Astrocyte (in vitro differentiated cells and primary cell): ENCODE measurements around the gene MAN1B1. TPM values are rescaled to one million over a fixed set of nuclear protein-coding genes. Genes with fewer than 3 reads are reported as not detected.

Experiments used
- DNase-seq: peaks from one replicate; pipeline ENCODE4 v3.0.0-alpha.2; 2010; ENCODE audit warnings: low read depth
- FAIRE-seq: peaks from 2 replicates; lab custom pipeline; 2011; peaks lifted over from hg19 to GRCh38; lab: Jason Lieb, UNC
- H2AFZ ChIP-seq: 2 replicates; pipeline ENCODE4 v1.6.0; 2012; ENCODE audit warnings: low read depth, low read length, inconsistent platforms
- H3K27ac ChIP-seq: 2 replicates; pipeline ENCODE4 v1.5.1; 2011; ENCODE audit warnings: low read depth, low read length, inconsistent platforms
- H3K27me3 ChIP-seq: 2 replicates; pipeline ENCODE4 v1.6.0; 2011; ENCODE audit warnings: low read length, inconsistent platforms; ENCODE audit not compliant: insufficient read depth
- H3K36me3 ChIP-seq: 2 replicates; pipeline ENCODE4 v1.5.1; 2011; ENCODE audit warnings: low read length, inconsistent platforms; ENCODE audit not compliant: insufficient read depth
- H3K4me1 ChIP-seq: 2 replicates; pipeline ENCODE4 v1.5.1; 2011; ENCODE audit warnings: low read length, inconsistent platforms; ENCODE audit not compliant: insufficient read depth
- H3K4me2 ChIP-seq: 2 replicates; pipeline ENCODE4 v1.6.0; 2012; ENCODE audit warnings: low read length, inconsistent platforms
- H3K4me3 ChIP-seq: 2 replicates; pipeline ENCODE4 v1.5.1; 2011; ENCODE audit warnings: low read depth, mild to moderate bottlenecking, low read length, inconsistent platforms; ENCODE audit not compliant: insufficient read depth
- H3K79me2 ChIP-seq: 2 replicates; pipeline ENCODE4 v1.6.0; 2012; ENCODE audit warnings: mild to moderate bottlenecking, low read length, inconsistent platforms; ENCODE audit not compliant: insufficient read depth
- H3K9ac ChIP-seq: 2 replicates; pipeline ENCODE4 v1.6.0; 2012; ENCODE audit warnings: mild to moderate bottlenecking, low read length, inconsistent platforms
- H3K9me3 ChIP-seq: 2 replicates; pipeline ENCODE4 v1.5.1; 2012; ENCODE audit warnings: low read depth, mild to moderate bottlenecking, low read length, inconsistent platforms; ENCODE audit not compliant: insufficient read depth
- H4K20me1 ChIP-seq: 2 replicates; pipeline ENCODE4 v1.6.0; 2012; ENCODE audit warnings: low read length, inconsistent platforms; ENCODE audit not compliant: insufficient read depth
- H3K27ac Mint-ChIP-seq: one replicate; pipeline ENCODE4 v1.8.0; 2021; ENCODE audit warnings: mild to moderate bottlenecking, mixed read lengths; ENCODE audit not compliant: unreplicated experiment
- H3K27me3 Mint-ChIP-seq: one replicate; pipeline ENCODE4 v1.8.0; 2021; ENCODE audit warnings: low read depth, mixed read lengths; ENCODE audit not compliant: unreplicated experiment
- H3K36me3 Mint-ChIP-seq: one replicate; pipeline ENCODE4 v1.8.0; 2021; ENCODE audit warnings: low read depth, mixed read lengths; ENCODE audit not compliant: unreplicated experiment
- H3K4me1 Mint-ChIP-seq: one replicate; pipeline ENCODE4 v1.8.0; 2021; ENCODE audit warnings: low read depth, mixed read lengths; ENCODE audit not compliant: unreplicated experiment
- H3K4me3 Mint-ChIP-seq: one replicate; pipeline ENCODE4 v1.8.0; 2021; ENCODE audit warnings: mild to moderate bottlenecking, moderate library complexity, mixed read lengths; ENCODE audit not compliant: unreplicated experiment
- H3K9me3 Mint-ChIP-seq: one replicate; pipeline ENCODE4 v1.8.0; 2021; ENCODE audit warnings: mild to moderate bottlenecking, mixed read lengths; ENCODE audit not compliant: unreplicated experiment
- CTCF ChIP-seq: IDR thresholded peaks from 2 replicates; pipeline ENCODE4 v1.5.1; 2011; ENCODE audit warnings: low read depth, mild to moderate bottlenecking, inconsistent platforms, low read length, moderate library complexity; ENCODE audit not compliant: insufficient read depth
- EZH2 ChIP-seq: IDR thresholded peaks from 2 replicates; pipeline ENCODE4 v1.6.1; 2012; ENCODE audit warnings: mild to moderate bottlenecking, low read length, inconsistent platforms; ENCODE audit not compliant: insufficient read depth
- total RNA-seq: library from RNA; stranded (reverse); gene quantifications from 2 replicates; pipeline ENCODE4 v1.2.1, GENCODE V29; 2021

Gene MAN1B1
- total RNA-seq, 1 donor from 2014 or later, result 69.2 TPM

GRCh38 chr9:137138058-137138721 lies 51.4 kb downstream of the MAN1B1 start:
- no peak overlapping the region for H2AFZ ChIP-seq
- H3K9ac ChIP-seq, result no peak overlapping the region
- H3K4me3 ChIP-seq, result no peak overlapping the region
- Mint-ChIP-seq H3K4me3 (no peak overlapping the region), H3K4me1 (peaks cover 2% of the 10 kb centered on the region), H3K9me3 (peaks cover 5% of the 10 kb centered on the region), H3K36me3 (no peaks in the 10 kb centered on the region), H3K27ac (no peak overlapping the region), H3K27me3 (peaks cover 72% of the 10 kb centered on the region)
- no peak for FAIRE-seq
- no peak overlapping the region for H3K4me2 ChIP-seq
- no peak overlapping the region for H3K27ac ChIP-seq
- peaks cover 43% of the 10 kb centered on the region for H3K27me3 ChIP-seq
- peaks cover 2% of the 10 kb centered on the region for H3K4me1 ChIP-seq
- no peaks in the 10 kb centered on the region for H3K9me3 ChIP-seq
- no peak for DNase-seq
- H3K79me2 ChIP-seq, result no peaks in the 10 kb centered on the region
- H3K36me3 ChIP-seq, result no peaks in the 10 kb centered on the region
- H4K20me1 ChIP-seq, result no peaks in the 10 kb centered on the region
- no peak for TF ChIP-seq CTCF
- TF ChIP-seq EZH2, result peak; percentile 6

GRCh38 chr9:137138722-137139467 lies 52.1 kb downstream of the MAN1B1 start, which contains the start of gene GRIN1:
GRIN1 (plus strand) TSS chr9:137139154; CDS start chr9:137139487, 333 bp downstream.
- H3K27me3 Mint-ChIP-seq, result peaks cover 79% of the 10 kb centered on the region
- DNase-seq, result no peak

More at GRCh38 chr9:137138722-137139467, 52.1 kb downstream of the MAN1B1 start, which contains the start of gene GRIN1:
- no peaks in the 10 kb centered on the region for H3K9me3 ChIP-seq
- peaks cover 2% of the 10 kb centered on the region for H3K4me1 ChIP-seq
- H3K79me2 ChIP-seq, result no peaks in the 10 kb centered on the region
- H3K36me3 ChIP-seq, result no peaks in the 10 kb centered on the region
- H3K4me2 ChIP-seq, result peak within 1 kb of the TSS; percentile 54
- H3K27ac ChIP-seq, result no peak within 1 kb of the TSS
- peaks cover 2% of the 10 kb centered on the region for H3K4me1 Mint-ChIP-seq
- TF ChIP-seq CTCF, result no peak
- TF ChIP-seq EZH2, result no peak
- FAIRE-seq, result no peak
- no peak within 1 kb of the TSS for H3K4me3 Mint-ChIP-seq
- no peak within 1 kb of the TSS for H3K9ac ChIP-seq
- peaks cover 5% of the 10 kb centered on the region for H3K9me3 Mint-ChIP-seq
- no peak within 1 kb of the TSS for H3K27ac Mint-ChIP-seq
- H3K36me3 Mint-ChIP-seq, result no peaks in the 10 kb centered on the region
- H4K20me1 ChIP-seq, result no peaks in the 10 kb centered on the region
- peaks cover 48% of the 10 kb centered on the region for H3K27me3 ChIP-seq
- no peak within 1 kb of the TSS for H3K4me3 ChIP-seq
- no peak within 1 kb of the TSS for H2AFZ ChIP-seq
